K562 (cell line): ENCODE measurements around the gene CDC123. TPM values are rescaled to one million over a fixed set of nuclear protein-coding genes. Genes with fewer than 3 reads are reported as not detected.

Source experiments
- ATAC-seq: fragments of 200-7000 bp; cut with Tn5 transposase; 3 replicates; pipeline ENCODE4 v1.9.1; 2020; ENCODE audit warnings: moderate library complexity
- BruUV-seq: library from RNA; stranded (reverse); fragments of 400-500 nt; replicated peaks from 2 replicates; lab custom pipeline; 2021; lab: Mats Ljungman, UMichigan
- CTCF ChIA-PET: fragments of 300-600 bp; formaldehyde crosslinking; extraction: SDS; loops from one replicate; lab custom pipeline; 2021; ENCODE audit warnings: low intra/inter-chr PET ratio; lab: Yijun Ruan, JAX
- POLR2A ChIA-PET: fragments of 300-600, 350-650 bp; sonication (Branson Sonifier 250); formaldehyde crosslinking; extraction: SDS; loops from one replicate; lab custom pipeline; 2021; ENCODE audit warnings: antibody characterized with exemption, inconsistent platforms; lab: Yijun Ruan, JAX
- DNase-seq, 4 experiments: peaks; one replicate each; pipeline versions ENCODE4 v3.0.0 to v3.0.0-alpha.2; 2011 to 2018; ENCODE audit warnings: low spot score in 3 of 4, mixed read lengths in 3 of 4; ENCODE audit errors: extremely low read depth in 1 of 4
- FAIRE-seq: peaks from 2 replicates; lab custom pipeline; 2011; peaks lifted over from hg19 to GRCh38; lab: Jason Lieb, UNC
- H2AFZ ChIP-seq: 2 replicates; pipeline ENCODE4 v1.6.0; 2011; ENCODE audit warnings: low read depth, low read length, control low read depth, inconsistent platforms
- H3K27ac ChIP-seq: fragments of 200-600 bp; 3 replicates; pipeline ENCODE4 v1.8.0; 2011; ENCODE audit warnings: low read depth, mild to moderate bottlenecking, control low read depth, inconsistent platforms, low read length, moderate library complexity, mixed read lengths; ENCODE audit errors: extremely low read depth
- H3K27me3 ChIP-seq, 2 experiments: fragments of 300-600 bp in 1 of 2; 2 replicates in 1 of 2; 3 replicates in 1 of 2; pipeline versions ENCODE4 v1.6.0 to v1.8.0; 2011; ENCODE audit warnings: inconsistent platforms in 2 of 2, low read length in 2 of 2, mild to moderate bottlenecking in 1 of 2, mixed read lengths in 1 of 2, moderate library complexity in 1 of 2; ENCODE audit not compliant: control insufficient read depth in 2 of 2, insufficient read depth in 2 of 2
- H3K36me3 ChIP-seq: fragments of 300-600 bp; 3 replicates; pipeline ENCODE4 v1.8.0; 2011; ENCODE audit warnings: mild to moderate bottlenecking, low read length, inconsistent platforms; ENCODE audit not compliant: control insufficient read depth, insufficient read depth
- H3K4me1 ChIP-seq, 2 experiments: fragments of 200-600 bp in 1 of 2; replicated peaks in 1 of 2; 2 replicates in 1 of 2; 3 replicates in 1 of 2; pipeline versions ENCODE4 v1.5.1 to v1.8.0; 2011; ENCODE audit warnings: inconsistent platforms in 2 of 2, low read length in 2 of 2, mild to moderate bottlenecking in 1 of 2, mixed read lengths in 1 of 2, moderate library complexity in 1 of 2; ENCODE audit not compliant: control insufficient read depth in 2 of 2, insufficient read depth in 2 of 2
- H3K4me2 ChIP-seq: 2 replicates; pipeline ENCODE4 v1.6.1; 2011; ENCODE audit warnings: low read length, control low read depth, inconsistent platforms, mixed read lengths; ENCODE audit not compliant: insufficient read depth
- H3K4me3 ChIP-seq: fragments of 200-600 bp; sonication (generic), shearing (Covaris generic); 2 replicates; pipeline ENCODE4 v1.5.1; 2016; ENCODE audit warnings: control low read depth, inconsistent platforms
- H3K79me2 ChIP-seq: fragments of 200-600 bp; 3 replicates; pipeline ENCODE4 v1.8.0; 2011; ENCODE audit warnings: low read length, inconsistent platforms; ENCODE audit not compliant: control insufficient read depth, insufficient read depth
- H3K9ac ChIP-seq, 2 experiments: 2 replicates each; pipeline versions ENCODE4 v1.6.0 to v1.6.1; 2011; ENCODE audit warnings: low read depth in 2 of 2, low read length in 2 of 2, control low read depth in 1 of 2, inconsistent platforms in 1 of 2, mild to moderate bottlenecking in 1 of 2, mixed read lengths in 1 of 2; ENCODE audit not compliant: insufficient read depth in 1 of 2
- H3K9me1 ChIP-seq: one replicate; pipeline ENCODE4 v1.6.0; 2011; ENCODE audit warnings: inconsistent platforms, mild to moderate bottlenecking, low read length, moderate library complexity; ENCODE audit not compliant: control insufficient read depth, insufficient read depth
- H3K9me3 ChIP-seq: replicated peaks from 2 replicates; pipeline ENCODE4 v1.5.1; 2011; ENCODE audit warnings: low read depth, low read length, inconsistent platforms; ENCODE audit not compliant: control insufficient read depth, insufficient read depth
- H4K20me1 ChIP-seq: replicated peaks from 2 replicates; pipeline ENCODE4 v1.6.1; 2011; ENCODE audit warnings: low read length, inconsistent platforms, mixed read lengths; ENCODE audit not compliant: control insufficient read depth, insufficient read depth
- CTCF ChIP-seq, 3 experiments: IDR thresholded peaks in 2 of 3; conservative IDR thresholded peaks in 1 of 3; 2 replicates each; pipeline ENCODE4 v1.5.1; 2011 to 2012; ENCODE audit warnings: low read length in 3 of 3, mild to moderate bottlenecking in 3 of 3, control low read depth in 2 of 3, improper control_type of control experiment in 1 of 3, inconsistent platforms in 1 of 3, low read depth in 1 of 3, mixed read lengths in 1 of 3, moderate library complexity in 1 of 3; ENCODE audit not compliant: insufficient read depth in 2 of 3
- CXXC5 ChIP-seq: fragments of 250-450 bp; sonication (Bioruptor Pico); IDR thresholded peaks from 2 replicates; pipeline ENCODE4 v1.8.0; 2022; ENCODE audit warnings: inconsistent platforms, mild to moderate bottlenecking, moderate library complexity
- DACH1 ChIP-seq: fragments of 450-650 bp; IDR thresholded peaks from 2 replicates; pipeline ENCODE4 v1.6.1; 2018; ENCODE audit not compliant: partially characterized antibody
- DEAF1 ChIP-seq: fragments of 450-650 bp; formaldehyde crosslinking; IDR thresholded peaks from 2 replicates; pipeline ENCODE4 v1.4.0; 2020; ENCODE audit warnings: mild to moderate bottlenecking, moderate library complexity
- E2F6 ChIP-seq, 2 experiments: IDR thresholded peaks; 2 replicates each; pipeline ENCODE4 v1.6.1; 2011; ENCODE audit warnings: borderline replicate concordance in 1 of 2, control low read depth in 1 of 2, low read depth in 1 of 2, low read length in 1 of 2, mild to moderate bottlenecking in 1 of 2, mixed read lengths in 1 of 2, moderate library complexity in 1 of 2; ENCODE audit not compliant: insufficient read depth in 1 of 2, insufficient read length in 1 of 2, poor library complexity in 1 of 2, severe bottlenecking in 1 of 2; ENCODE audit errors: extremely low read depth in 1 of 2
- MAZ ChIP-seq, 2 experiments: fragments of 450-650 bp in 1 of 2; sonication (generic) in 1 of 2; formaldehyde crosslinking; IDR thresholded peaks in 1 of 2; conservative IDR thresholded peaks in 1 of 2; 2 replicates each; pipeline versions ENCODE4 v1.4.0 to v1.5.0; 2020; ENCODE audit warnings: mild to moderate bottlenecking in 1 of 2, missing genetic modification reagents in 1 of 2
- MYNN ChIP-seq, 2 experiments: sonication (generic); formaldehyde crosslinking in 1 of 2; IDR thresholded peaks; 2 replicates each; pipeline versions ENCODE4 v1.5.0 to v1.6.1; 2016 to 2020; ENCODE audit warnings: antibody characterized with exemption in 1 of 2, missing genetic modification reagents in 1 of 2
- XRCC5 ChIP-seq: fragments of 200-400 bp; formaldehyde crosslinking; IDR thresholded peaks from 2 replicates; pipeline ENCODE4 v1.6.1; 2017; ENCODE audit warnings: low read depth, mild to moderate bottlenecking, low read length
- ZNF384 ChIP-seq: IDR thresholded peaks from 2 replicates; pipeline ENCODE4 v1.6.1; 2012; ENCODE audit warnings: low read depth, low read length, improper control_type of control experiment
- WGBS: fragments of 100-300 bp; shearing (Covaris generic); methylation state at CpG from one replicate; pipeline ENCODE4 v1.1.6; 2016; ENCODE audit warnings: low coverage, mixed read lengths; ENCODE audit not compliant: insufficient coverage; ENCODE audit errors: missing lambda C conversion rate; 5-methylcytosine and 5-hydroxymethylcytosine counted together
- in situ Hi-C: fragments of 300-500 bp; cut with MboI; formaldehyde crosslinking; loops from 4 replicates; pipeline ENCODE4 v1.15.0; 2018; ENCODE audit warnings: inconsistent platforms, mixed read lengths
- intact Hi-C: fragments of 100-400 bp; cut with micrococcal nuclease; formaldehyde crosslinking; loops from 2 replicates; pipeline ENCODE4 v1.14.2; 2022
- polyA plus RNA-seq, 8 experiments: library from polyadenylated mRNA; depleted of rRNA in 4 of 8; stranded (reverse) in 5 of 8; unstranded in 3 of 8; fragments of >200 nt; fragmentation: Nextera tagmentation in 2 of 8; fragmentation: Illumina TruSeq in 1 of 8; extraction: Ambion mirVana in 2 of 8; extraction: Trizol in 1 of 8; gene quantifications; 2 replicates each; pipeline versions ENCODE4 v1.2.1 to v1.2.3, GENCODE V29; 2011 to 2014; ENCODE audit warnings: inconsistent platforms in 1 of 8, missing spikeins in 1 of 8
- total RNA-seq, 7 experiments: library from RNA; depleted of rRNA in 6 of 7; stranded (reverse); fragments of >200 nt in 6 of 7; fragmentation: Illumina TruSeq in 2 of 7; extraction: Trizol in 2 of 7; gene quantifications; 2 replicates each; pipeline versions ENCODE4 v1.2.1 to v1.2.3, GENCODE V29; 2011 to 2021; ENCODE audit warnings: low replicate concordance in 1 of 7
- TF ChIP-seq, protein P1 (sequence below): fragments of 450-650 bp; IDR thresholded peaks from 2 replicates; pipeline ENCODE4 v1.6.1; 2014; ENCODE audit warnings: low read depth, mild to moderate bottlenecking, moderate library complexity, borderline replicate concordance

CDC123 gene
- total and polyA plus RNA-seq, 9 of the 15 experiments (the other 6 are each of a cell fraction or from before 2014, with no cell fraction given), result 137 to 288 (median 175) TPM

GRCh38 chr10:12264204-12264940 is 68.4 kb downstream of the CDC123 start:
- peak; percentile 75 to 82 (median 78) for DNase-seq
- peak overlapping the region; percentile 80 for H3K4me2 ChIP-seq
- H3K9me3 ChIP-seq, result no peaks in the 10 kb centered on the region; the same call in 1 of the 2 replicates
- H3K9ac ChIP-seq, result peak overlapping the region; percentile 16 to 68; a peak in 2 of 4 replicates
- 9% methylated on average over 24 of the region's 31 CpGs for WGBS
- peak; percentile 92 for FAIRE-seq
- intact Hi-C loops (loop anchor here (1.0 to 10.0 kb wide), 4 partner anchors 90 to 446 kb away; no protein-coding TSS in a partner anchor), in situ Hi-C loops (loop anchor here (5.0 to 10.0 kb wide), 2 partner anchors 448 to 820 kb away; no protein-coding TSS in a partner anchor)
- H3K27me3 ChIP-seq, result no peaks in the 10 kb centered on the region
- H4K20me1 ChIP-seq, result no peaks in the 10 kb centered on the region
- H3K4me3 ChIP-seq, result peak overlapping the region; percentile 19; the same call in 1 of the 2 replicates
- no peaks in the 10 kb centered on the region for H3K9me1 ChIP-seq
- POLR2A ChIA-PET, result interaction anchor here (0.7 kb wide), 1 partner anchor 192 kb away, joined by 3 read pairs; no protein-coding TSS in a partner anchor
- H3K4me1 ChIP-seq, result peaks cover 18 to 20% of the 10 kb centered on the region in 2 experiments; a peak in 4 of 5 replicates
- BruUV-seq, result no TSS peak
- peak; percentile 89 for ATAC-seq
- H3K36me3 ChIP-seq, result no peaks in the 10 kb centered on the region
- no peaks in the 10 kb centered on the region for H3K79me2 ChIP-seq
- peak overlapping the region; percentile 94 for H2AFZ ChIP-seq
- CTCF ChIA-PET, result interaction anchor here (1.4 kb wide), 1 partner anchor 392 kb away, joined by 6 read pairs; no protein-coding TSS in a partner anchor
- peak overlapping the region; percentile 50; the same call in 2 of the 3 replicates for H3K27ac ChIP-seq
- 0 out of 2 replicates have a peak, but pooled peaks have one; percentile 18 for TF ChIP-seq MYNN (IDR thresholded peaks at IDR 0.05)
- TF ChIP-seq MYNN (CRISPR knock-in tag; IDR thresholded peaks at IDR 0.05), result no peak
- TF ChIP-seq CTCF (IDR thresholded peaks at IDR 0.05 in 2 of 3, conservative IDR thresholded peaks at IDR 0.05 in 1 of 3; ENCODE audit: insufficient read depth in 2 of 3, low read depth in 1 of 3, low read length in 3 of 3), result peak; percentile 79 to 86 (median 84)
- 0 out of 2 replicates have a peak, but pooled peaks have one; percentile 43 for TF ChIP-seq XRCC5
- peak; percentile 85 for TF ChIP-seq DEAF1 (CRISPR knock-in tag)
- TF ChIP-seq E2F6 (IDR thresholded peaks at IDR 0.05; ENCODE audit: borderline replicate concordance in 1 of 2, extremely low read depth in 1 of 2, insufficient read depth in 1 of 2, insufficient read length in 1 of 2, low read depth in 1 of 2, low read length in 1 of 2, poor library complexity in 1 of 2, severe bottlenecking in 1 of 2), result peak; percentile 25 to 70
- TF ChIP-seq ZNF384, result peak; percentile 10; the same call in 1 of the 2 replicates
- TF ChIP-seq CXXC5 (CRISPR knock-in tag), result peak; percentile 61; the same call in 1 of the 2 replicates
- peak; percentile 12 for TF ChIP-seq DACH1
- TF ChIP-seq, protein P1, sequence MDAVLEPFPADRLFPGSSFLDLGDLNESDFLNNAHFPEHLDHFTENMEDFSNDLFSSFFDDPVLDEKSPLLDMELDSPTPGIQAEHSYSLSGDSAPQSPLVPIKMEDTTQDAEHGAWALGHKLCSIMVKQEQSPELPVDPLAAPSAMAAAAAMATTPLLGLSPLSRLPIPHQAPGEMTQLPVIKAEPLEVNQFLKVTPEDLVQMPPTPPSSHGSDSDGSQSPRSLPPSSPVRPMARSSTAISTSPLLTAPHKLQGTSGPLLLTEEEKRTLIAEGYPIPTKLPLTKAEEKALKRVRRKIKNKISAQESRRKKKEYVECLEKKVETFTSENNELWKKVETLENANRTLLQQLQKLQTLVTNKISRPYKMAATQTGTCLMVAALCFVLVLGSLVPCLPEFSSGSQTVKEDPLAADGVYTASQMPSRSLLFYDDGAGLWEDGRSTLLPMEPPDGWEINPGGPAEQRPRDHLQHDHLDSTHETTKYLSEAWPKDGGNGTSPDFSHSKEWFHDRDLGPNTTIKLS, result peak; percentile 32; the same call in 1 of the 2 replicates
- peak; percentile 49 to 73 for TF ChIP-seq MAZ (CRISPR knock-in tag; conservative IDR thresholded peaks at IDR 0.05 in 1 of 2, IDR thresholded peaks at IDR 0.05 in 1 of 2)
